ENCODE data around the gene FBLL1. TPM values are rescaled to one million over a fixed set of nuclear protein-coding genes. Genes with fewer than 3 reads are reported as not detected.
"Not testable (repeated sequence)": the region's sequence is repeated elsewhere in the genome, so short reads cannot be mapped to it uniquely, and the experiment has no call there.

FBLL1 gene
- total RNA-seq, 4 donors from 2014 or later, result 0.96 TPM; not detected in 3

DNA sequence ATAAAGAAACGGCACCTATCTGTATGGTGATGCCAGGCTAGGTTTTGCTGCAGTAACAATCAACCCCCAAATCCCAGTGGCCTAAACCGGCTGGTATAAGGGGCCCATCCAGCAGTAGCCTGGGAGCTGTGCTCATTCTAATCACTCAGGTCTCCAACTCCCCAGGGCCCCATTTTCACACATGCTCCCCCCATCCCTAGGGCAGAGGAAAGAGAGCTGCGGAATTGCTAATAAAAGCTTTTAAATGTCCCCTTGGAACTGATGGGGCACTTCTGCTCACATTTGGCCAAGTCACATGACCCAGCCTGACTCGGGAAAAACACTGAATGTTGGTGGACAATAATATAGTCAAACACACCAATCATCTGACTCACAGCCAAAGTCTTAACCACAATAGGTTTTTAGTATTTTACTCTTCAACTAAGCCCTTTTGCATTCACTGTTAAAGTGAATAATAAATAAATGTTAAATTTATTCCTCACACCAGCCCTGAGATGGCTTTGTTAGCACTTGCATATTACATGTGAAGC, 1.6 kb downstream of the FBLL1 start:
- no peak for DNase-seq
- Histone ChIP-seq H3K27me3 (peaks cover 55% of the 10 kb centered on the region), H3K27ac (no peak overlapping the region), H3K4me1 (peaks cover 0 to 5% (median 2%) of the 10 kb centered on the region in 4 donors), H3K9me3 (no peaks in the 10 kb centered on the region), H3K4me3 (no peak overlapping the region), H3K36me3 (no peaks in the 10 kb centered on the region)
- TF ChIP-seq POLR2AphosphoS5 (IDR thresholded peaks at IDR 0.05), result no peak
- TF ChIP-seq, protein P1, sequence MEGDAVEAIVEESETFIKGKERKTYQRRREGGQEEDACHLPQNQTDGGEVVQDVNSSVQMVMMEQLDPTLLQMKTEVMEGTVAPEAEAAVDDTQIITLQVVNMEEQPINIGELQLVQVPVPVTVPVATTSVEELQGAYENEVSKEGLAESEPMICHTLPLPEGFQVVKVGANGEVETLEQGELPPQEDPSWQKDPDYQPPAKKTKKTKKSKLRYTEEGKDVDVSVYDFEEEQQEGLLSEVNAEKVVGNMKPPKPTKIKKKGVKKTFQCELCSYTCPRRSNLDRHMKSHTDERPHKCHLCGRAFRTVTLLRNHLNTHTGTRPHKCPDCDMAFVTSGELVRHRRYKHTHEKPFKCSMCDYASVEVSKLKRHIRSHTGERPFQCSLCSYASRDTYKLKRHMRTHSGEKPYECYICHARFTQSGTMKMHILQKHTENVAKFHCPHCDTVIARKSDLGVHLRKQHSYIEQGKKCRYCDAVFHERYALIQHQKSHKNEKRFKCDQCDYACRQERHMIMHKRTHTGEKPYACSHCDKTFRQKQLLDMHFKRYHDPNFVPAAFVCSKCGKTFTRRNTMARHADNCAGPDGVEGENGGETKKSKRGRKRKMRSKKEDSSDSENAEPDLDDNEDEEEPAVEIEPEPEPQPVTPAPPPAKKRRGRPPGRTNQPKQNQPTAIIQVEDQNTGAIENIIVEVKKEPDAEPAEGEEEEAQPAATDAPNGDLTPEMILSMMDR (IDR thresholded peaks at IDR 0.05), result no peak
- TF ChIP-seq POLR2A (IDR thresholded peaks at IDR 0.05), result no peak
- TF ChIP-seq EP300 (IDR thresholded peaks at IDR 0.05; ENCODE audit: low read depth), result no peak
- 72 to 88% methylated on average over 1 to 4 of the region's 4 CpGs for WGBS, 2 donors (ENCODE audit: low coverage in 1 of 2)
- intact Hi-C loops (cut with DNase I; ENCODE audit: low total_unique reads), result no loop called here
- in situ Hi-C loops (cut with MboI; ENCODE audit: low pct_ligation_motif_present in 1 of 4, low pct_unique_long_range_greater_than_20kb in 1 of 4, low sequenced_read_pairs in 3 of 4), result no loop called here

DNA sequence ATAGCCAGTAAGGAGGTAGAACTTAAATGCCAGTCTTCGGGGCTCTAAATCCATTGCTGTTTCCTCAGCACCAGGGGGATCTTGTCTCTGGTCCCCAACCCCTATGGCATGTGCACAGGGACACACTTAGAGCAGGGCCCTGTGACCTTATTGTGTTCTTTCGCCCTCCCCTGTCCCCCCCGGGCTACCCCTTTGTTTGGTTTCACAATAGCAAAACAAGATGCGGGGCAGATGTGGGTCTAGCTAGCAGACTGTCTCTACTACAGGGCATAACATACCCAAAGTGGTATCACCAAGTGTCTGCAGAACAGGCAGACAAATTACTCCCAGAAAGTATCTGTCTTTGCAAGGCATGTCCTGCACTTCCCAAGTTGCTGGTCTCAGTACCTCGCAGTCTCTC, 2.1 kb downstream of the FBLL1 start:
- H3K4me3 ChIP-seq, result no peak overlapping the region
- in situ Hi-C loops (cut with MboI; ENCODE audit: low pct_ligation_motif_present in 1 of 4, low pct_unique_long_range_greater_than_20kb in 1 of 4, low sequenced_read_pairs in 3 of 4) (no loop called here), intact Hi-C loops (cut with DNase I; ENCODE audit: low total_unique reads) (no loop called here)
- H3K4me1 ChIP-seq, result peaks cover 0 to 5% (median 2%) of the 10 kb centered on the region in 4 donors
- no peak for TF ChIP-seq POLR2A (IDR thresholded peaks at IDR 0.05)
- TF ChIP-seq, protein P1 (IDR thresholded peaks at IDR 0.05), result no peak
- TF ChIP-seq EP300 (IDR thresholded peaks at IDR 0.05; ENCODE audit: low read depth), result no peak
- TF ChIP-seq POLR2AphosphoS5 (IDR thresholded peaks at IDR 0.05), result no peak
- peaks cover 55% of the 10 kb centered on the region for H3K27me3 ChIP-seq
- H3K27ac ChIP-seq, result no peak overlapping the region
- DNase-seq, result no peak
- no peaks in the 10 kb centered on the region for H3K9me3 ChIP-seq
- 93% methylated on average over 5 of the region's 5 CpGs; no CpG with 5 or more reads in 1 of the 2 donors for WGBS, 2 donors (ENCODE audit: low coverage in 1 of 2)
- no peaks in the 10 kb centered on the region for H3K36me3 ChIP-seq

DNA sequence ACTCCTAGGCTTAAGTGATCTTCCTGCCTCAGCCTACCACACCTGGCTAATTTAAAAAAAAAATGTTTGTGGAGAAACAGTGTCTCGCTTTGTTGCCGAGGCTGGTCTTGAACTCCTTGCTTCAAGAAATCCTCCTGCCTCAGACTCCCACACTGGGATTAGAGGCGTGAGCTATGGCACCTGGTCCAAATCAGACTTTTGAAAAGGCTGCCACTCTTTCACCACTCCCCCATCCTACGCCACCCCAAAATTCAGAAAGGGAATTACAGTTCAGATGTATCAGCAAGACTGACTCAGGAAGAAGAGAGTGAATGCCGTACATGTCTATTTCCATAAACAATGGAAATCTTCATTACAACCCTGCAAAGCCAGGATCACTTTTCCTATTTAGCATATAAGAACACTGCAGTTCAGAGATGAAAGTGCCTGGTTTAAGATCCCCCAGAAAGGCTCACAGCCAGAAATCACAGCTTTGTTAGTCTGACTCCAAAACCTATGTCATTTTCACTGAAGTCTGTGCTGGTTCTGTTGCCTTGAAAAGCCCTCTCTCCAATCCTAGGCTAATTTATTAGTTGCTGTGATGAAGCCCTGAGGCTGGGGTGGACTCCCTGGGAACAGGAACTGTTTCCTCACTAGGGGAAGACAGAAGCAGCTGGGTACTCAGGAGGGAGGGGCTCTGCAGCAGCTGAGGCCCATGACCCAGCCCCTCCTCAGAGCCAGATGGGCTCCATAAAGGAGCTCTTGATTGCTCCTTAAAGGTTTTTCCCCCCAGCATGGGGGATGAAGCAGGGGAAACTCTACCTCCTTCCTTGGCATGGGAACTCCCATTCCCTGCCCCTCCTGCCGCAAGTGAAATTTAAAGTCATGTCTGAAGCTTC, 3.1 kb downstream of the FBLL1 start:
- intact Hi-C loops (cut with DNase I; ENCODE audit: low total_unique reads), result no loop called here
- TF ChIP-seq EP300 (IDR thresholded peaks at IDR 0.05; ENCODE audit: low read depth), result no peak
- H3K27me3 ChIP-seq, result peaks cover 55% of the 10 kb centered on the region
- peaks cover 0 to 5% (median 2%) of the 10 kb centered on the region in 4 donors for H3K4me1 ChIP-seq
- in situ Hi-C loops (cut with MboI; ENCODE audit: low pct_ligation_motif_present in 1 of 4, low pct_unique_long_range_greater_than_20kb in 1 of 4, low sequenced_read_pairs in 3 of 4), result no loop called here
- no peaks in the 10 kb centered on the region for H3K36me3 ChIP-seq
- H3K4me3 ChIP-seq, result no peak overlapping the region
- no peaks in the 10 kb centered on the region for H3K9me3 ChIP-seq
- H3K27ac ChIP-seq, result no peak overlapping the region
- 74% methylated on average over 6 of the region's 6 CpGs for WGBS, 2 donors (ENCODE audit: low coverage in 1 of 2)
- DNase-seq, result no peak

DNA sequence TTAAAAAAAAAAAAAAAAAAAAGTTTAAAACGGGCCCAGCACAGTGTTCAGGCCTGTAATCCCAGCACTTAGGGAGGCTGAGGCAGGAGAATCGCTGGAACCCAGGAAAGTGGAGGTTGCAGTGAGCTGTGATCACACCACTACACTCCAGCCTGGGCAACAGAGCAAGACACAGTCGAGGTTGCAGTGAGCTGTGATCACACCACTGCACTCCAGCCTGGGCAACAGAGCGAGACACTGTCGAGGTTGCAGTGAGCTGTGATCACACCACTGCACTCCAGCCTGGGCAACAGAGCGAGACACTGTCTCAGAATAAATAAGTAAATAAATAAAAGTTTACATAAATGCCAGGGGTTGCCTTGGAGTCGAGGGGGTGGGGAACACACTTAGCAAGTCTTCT, 5.2 kb downstream of the FBLL1 start:
- intact Hi-C loops (cut with DNase I; ENCODE audit: low total_unique reads); in situ Hi-C loops (cut with MboI; ENCODE audit: low pct_ligation_motif_present in 1 of 4, low pct_unique_long_range_greater_than_20kb in 1 of 4, low sequenced_read_pairs in 3 of 4); DNase-seq; H3K9me3 ChIP-seq; H3K4me3 ChIP-seq; H3K4me1 ChIP-seq; H3K27ac ChIP-seq; H3K36me3 ChIP-seq: not testable (repeated sequence)
- peaks cover 39% of the 10 kb centered on the region for H3K27me3 ChIP-seq
- 79 to 83% methylated on average over 7 of the region's 7 CpGs for WGBS, 2 donors (ENCODE audit: low coverage in 1 of 2)

DNA sequence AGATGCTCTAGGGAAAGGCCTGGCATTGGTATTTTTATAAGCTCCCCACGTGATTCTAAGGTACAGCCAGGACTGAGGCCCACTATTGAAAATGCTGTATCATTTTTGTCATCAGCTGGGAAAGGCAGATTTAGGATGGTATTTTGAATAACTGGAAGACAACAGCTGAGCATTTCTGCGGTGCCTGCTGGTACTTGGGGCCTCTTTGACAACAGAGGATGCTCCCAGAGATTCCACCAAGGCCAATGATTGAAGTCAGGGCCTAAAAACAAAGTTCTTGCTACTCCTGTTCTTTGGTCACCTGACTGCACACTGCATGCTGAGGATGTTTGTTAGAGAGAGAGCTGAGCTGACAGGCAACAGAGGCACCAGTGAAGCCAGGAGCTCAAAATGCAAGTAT, 8.1 kb downstream of the FBLL1 start:
- 52 to 63% methylated on average over 2 of the region's 2 CpGs for whole genome bisulfite sequencing, 2 donors (ENCODE audit: low coverage in 1 of 2)
- in situ Hi-C loops (cut with MboI; ENCODE audit: low pct_ligation_motif_present in 1 of 4, low pct_unique_long_range_greater_than_20kb in 1 of 4, low sequenced_read_pairs in 3 of 4) (no loop called here), intact Hi-C loops (cut with DNase I; ENCODE audit: low total_unique reads) (no loop called here)
- no peak for TF ChIP-seq POLR2AphosphoS5 (IDR thresholded peaks at IDR 0.05)
- no peak for DNase-seq
- Histone ChIP-seq H3K27me3 (peaks cover 12% of the 10 kb centered on the region), H3K4me1 (no peaks in the 10 kb centered on the region), H3K27ac (no peak overlapping the region), H3K36me3 (no peaks in the 10 kb centered on the region), H3K4me3 (no peak overlapping the region), H3K9me3 (no peaks in the 10 kb centered on the region)
